ENCODE results near the gene FBXL17.

FBXL17 gene

DNA sequence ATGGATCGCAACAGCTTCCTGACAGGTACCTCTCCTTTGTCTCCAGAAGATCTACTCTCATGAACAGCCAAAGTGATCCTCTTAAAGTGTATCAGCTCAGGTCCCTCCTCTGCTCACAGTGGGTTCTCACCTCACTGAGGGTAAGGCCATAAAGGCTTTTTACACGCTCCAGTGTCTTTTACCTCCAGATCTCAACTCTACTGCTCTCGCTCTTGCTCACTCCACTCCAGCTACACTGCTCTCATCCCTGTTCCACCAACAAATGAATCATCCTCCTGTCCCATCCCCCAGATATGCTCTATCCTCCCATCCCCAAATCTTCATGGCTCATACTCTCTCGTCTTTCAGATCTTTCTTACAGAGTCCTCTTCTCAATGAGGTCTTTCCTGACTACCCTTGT, 462.5 kb downstream of the FBXL17 start:
- TF ChIP-seq, protein P1, sequence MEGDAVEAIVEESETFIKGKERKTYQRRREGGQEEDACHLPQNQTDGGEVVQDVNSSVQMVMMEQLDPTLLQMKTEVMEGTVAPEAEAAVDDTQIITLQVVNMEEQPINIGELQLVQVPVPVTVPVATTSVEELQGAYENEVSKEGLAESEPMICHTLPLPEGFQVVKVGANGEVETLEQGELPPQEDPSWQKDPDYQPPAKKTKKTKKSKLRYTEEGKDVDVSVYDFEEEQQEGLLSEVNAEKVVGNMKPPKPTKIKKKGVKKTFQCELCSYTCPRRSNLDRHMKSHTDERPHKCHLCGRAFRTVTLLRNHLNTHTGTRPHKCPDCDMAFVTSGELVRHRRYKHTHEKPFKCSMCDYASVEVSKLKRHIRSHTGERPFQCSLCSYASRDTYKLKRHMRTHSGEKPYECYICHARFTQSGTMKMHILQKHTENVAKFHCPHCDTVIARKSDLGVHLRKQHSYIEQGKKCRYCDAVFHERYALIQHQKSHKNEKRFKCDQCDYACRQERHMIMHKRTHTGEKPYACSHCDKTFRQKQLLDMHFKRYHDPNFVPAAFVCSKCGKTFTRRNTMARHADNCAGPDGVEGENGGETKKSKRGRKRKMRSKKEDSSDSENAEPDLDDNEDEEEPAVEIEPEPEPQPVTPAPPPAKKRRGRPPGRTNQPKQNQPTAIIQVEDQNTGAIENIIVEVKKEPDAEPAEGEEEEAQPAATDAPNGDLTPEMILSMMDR (IDR thresholded peaks at IDR 0.05; ENCODE audit: insufficient read depth, missing control alignments), result no peak
- no peak for FAIRE-seq

DNA sequence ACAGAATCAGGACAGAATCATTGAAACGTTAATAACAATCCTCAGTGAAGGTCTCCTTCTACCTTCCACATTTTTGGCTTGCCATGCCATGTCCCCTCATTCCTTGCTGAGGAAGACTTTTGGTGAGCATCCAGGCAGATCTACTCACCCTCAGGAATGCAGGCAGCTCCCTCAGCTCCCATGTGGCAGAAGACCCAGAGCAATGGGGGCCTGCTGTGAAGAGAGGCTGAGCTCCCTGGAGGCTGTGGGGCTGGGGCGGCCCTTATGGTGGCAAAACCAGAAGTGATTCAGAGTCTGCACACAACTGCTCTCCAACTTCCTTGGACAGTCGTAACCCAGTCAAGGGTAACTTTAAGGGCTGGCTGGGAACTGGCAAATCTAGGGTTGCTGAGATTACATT, 463.9 kb downstream of the FBXL17 start:
- DNase-seq (ENCODE audit: insufficient read length, low spot score) (no peak), FAIRE-seq (no peak)
- TF ChIP-seq, protein P1 (IDR thresholded peaks at IDR 0.05; ENCODE audit: insufficient read depth, missing control alignments), result no peak

More for the DNA sequence above, 462.5 kb downstream of the FBXL17 start:
- DNase-seq (ENCODE audit: insufficient read length, low spot score), result no peak

GRCh38 chr5:107916731-107917725, 464.9 kb downstream of the FBXL17 start:
- TF ChIP-seq, protein P1 (IDR thresholded peaks at IDR 0.05; ENCODE audit: insufficient read depth, missing control alignments), result no peak
- DNase-seq (ENCODE audit: insufficient read length, low spot score), result no peak
- FAIRE-seq, result peak; percentile 16

DNA sequence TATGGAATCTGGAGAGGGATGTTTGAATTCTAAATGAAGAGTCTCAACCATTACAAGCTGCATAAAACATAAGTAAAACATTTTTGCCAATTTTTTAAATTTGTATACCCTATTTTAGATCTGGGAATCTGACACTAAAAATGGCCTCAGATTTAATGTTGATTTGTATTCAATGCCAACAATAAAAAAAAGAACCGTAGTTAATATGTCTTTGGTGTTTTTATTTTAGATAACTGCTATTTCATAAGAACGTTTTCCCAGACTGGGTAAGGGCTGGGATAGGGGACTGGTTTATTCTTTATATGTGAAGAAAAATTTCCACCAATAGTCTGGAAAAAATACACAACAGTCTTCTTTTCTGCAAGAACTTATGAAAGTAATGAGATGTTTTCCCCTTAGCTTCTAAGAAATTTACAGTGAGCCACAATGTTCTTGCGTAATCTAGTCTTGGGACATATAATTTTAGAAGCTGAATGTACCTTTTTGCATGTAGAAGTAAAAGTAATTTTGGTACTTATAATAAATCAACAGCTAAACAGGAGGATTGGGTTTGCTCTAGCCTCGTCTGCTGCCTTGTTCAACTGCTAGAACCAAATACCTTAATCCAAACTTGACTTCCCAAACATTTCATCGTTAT, 466.6 kb downstream of the FBXL17 start:
- TF ChIP-seq, protein P1 (IDR thresholded peaks at IDR 0.05; ENCODE audit: insufficient read depth, missing control alignments), result no peak
- no peak for DNase-seq (ENCODE audit: insufficient read length, low spot score)
- FAIRE-seq, result no peak

DNA sequence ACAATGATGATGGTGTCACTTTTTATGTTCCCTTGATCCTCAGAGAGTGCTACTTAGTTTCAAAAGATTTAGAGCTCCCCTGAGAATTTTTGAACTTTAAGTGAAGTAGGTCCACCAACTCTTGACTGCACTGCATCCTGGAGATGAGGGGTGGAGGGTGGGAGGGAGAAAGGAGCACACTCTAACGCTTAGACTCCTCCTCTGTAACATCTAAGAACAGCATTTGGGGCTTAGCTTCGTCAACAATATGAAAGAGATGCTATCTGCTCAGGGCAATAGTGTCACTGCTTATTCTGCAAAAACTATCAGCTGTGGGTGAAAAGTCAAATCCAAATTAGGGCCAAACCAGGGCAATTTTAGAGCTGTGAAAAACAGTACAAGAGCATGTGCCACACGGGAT, 468.4 kb downstream of the FBXL17 start:
- FAIRE-seq (no peak), DNase-seq (ENCODE audit: insufficient read length, low spot score) (no peak)
- TF ChIP-seq, protein P1 (IDR thresholded peaks at IDR 0.05; ENCODE audit: insufficient read depth, missing control alignments), result no peak

- no peak for DNase-seq (ENCODE audit: insufficient read length, low spot score)
- FAIRE-seq, result peak; percentile 96
- TF ChIP-seq, protein P1 (IDR thresholded peaks at IDR 0.05; ENCODE audit: insufficient read depth, missing control alignments), result no peak
Measured at GRCh38 chr5:107900721-107901120, 481.2 kb downstream of the FBXL17 start.

Data from D721Med (cell line).